HepG2 (cell line): ENCODE results near the gene FAM219A. TPM values are rescaled to one million over a fixed set of nuclear protein-coding genes. Genes with fewer than 3 reads are reported as not detected.

Source experiments
- ATAC-seq: fragments of 200-7000 bp; cut with Tn5 transposase; 3 replicates; pipeline ENCODE4 v1.9.1; 2020; ENCODE audit warnings: mild to moderate bottlenecking, moderate library complexity
- BruUV-seq: library from RNA; stranded (reverse); fragments of 400-500 nt; replicated peaks from 2 replicates; lab custom pipeline; 2021; lab: Mats Ljungman, UMichigan
- CTCF ChIA-PET: fragments of 300-600 bp; formaldehyde crosslinking; extraction: SDS; loops from one replicate; lab custom pipeline; 2021; ENCODE audit warnings: low total read pairs, inconsistent platforms, low intra/inter-chr PET ratio; lab: Yijun Ruan, JAX
- POLR2A ChIA-PET: fragments of 350-600 bp; sonication (Branson Sonifier 250); formaldehyde crosslinking; loops from one replicate; lab custom pipeline; 2020; ENCODE audit warnings: antibody characterized with exemption, inconsistent platforms; lab: Yijun Ruan, JAX
- DNase-seq: peaks from one replicate; pipeline ENCODE4 v3.0.0-alpha.2; 2015; ENCODE audit warnings: low spot score
- FAIRE-seq: peaks from 3 replicates; lab custom pipeline; 2011; peaks lifted over from hg19 to GRCh38; lab: Jason Lieb, UNC
- H2AFZ ChIP-seq: one replicate; pipeline ENCODE4 v1.6.1; 2011; ENCODE audit warnings: low read length, inconsistent platforms
- H3K27ac ChIP-seq: fragments of 300-600 bp; 3 replicates; pipeline ENCODE4 v1.8.0; 2011; ENCODE audit warnings: mixed run types, mild to moderate bottlenecking, mixed read lengths, low read length, inconsistent platforms; ENCODE audit not compliant: insufficient read depth; ENCODE audit errors: extremely low read length
- H3K27me3 ChIP-seq, 2 experiments: fragments of 200-600 bp in 1 of 2; 2 replicates in 1 of 2; 3 replicates in 1 of 2; pipeline versions ENCODE4 v1.6.0 to v1.8.0; 2011; ENCODE audit warnings: low read length in 2 of 2, mild to moderate bottlenecking in 2 of 2, moderate library complexity in 2 of 2, inconsistent platforms in 1 of 2; ENCODE audit not compliant: insufficient read depth in 2 of 2, control insufficient read depth in 1 of 2
- H3K36me3 ChIP-seq, 2 experiments: fragments of 200-600 bp in 1 of 2; replicated peaks in 1 of 2; 2 replicates in 1 of 2; 3 replicates in 1 of 2; pipeline versions ENCODE4 v1.5.1 to v1.8.0; 2011; ENCODE audit warnings: low read length in 2 of 2, inconsistent platforms in 1 of 2; ENCODE audit not compliant: insufficient read depth in 2 of 2, control insufficient read depth in 1 of 2
- H3K4me1 ChIP-seq: 2 replicates; pipeline ENCODE4 v1.5.1; 2012; ENCODE audit warnings: low read length, inconsistent platforms; ENCODE audit not compliant: insufficient read depth
- H3K4me2 ChIP-seq: 2 replicates; pipeline ENCODE4 v1.6.0; 2011; ENCODE audit warnings: low read depth, low read length, inconsistent platforms
- H3K4me3 ChIP-seq, 3 experiments: fragments of 200-600 bp in 1 of 3; sonication (generic), shearing (Covaris generic) in 1 of 3; replicated peaks in 1 of 3; 2 replicates each; pipeline ENCODE4 v1.5.1; 2011 to 2016; ENCODE audit warnings: low read length in 3 of 3, inconsistent platforms in 2 of 3, low read depth in 2 of 3, mild to moderate bottlenecking in 2 of 3, control low read depth in 1 of 3, mixed read lengths in 1 of 3; ENCODE audit not compliant: insufficient read depth in 1 of 3
- H3K79me2 ChIP-seq: one replicate; pipeline ENCODE4 v1.6.1; 2011; ENCODE audit warnings: low read length, inconsistent platforms; ENCODE audit not compliant: insufficient read depth
- H3K9ac ChIP-seq: 2 replicates; pipeline ENCODE4 v1.6.0; 2011; ENCODE audit warnings: mild to moderate bottlenecking, low read depth, low read length, inconsistent platforms; ENCODE audit not compliant: insufficient read depth
- H3K9me3 ChIP-seq: 2 replicates; pipeline ENCODE4 v1.5.1; 2012; ENCODE audit warnings: mild to moderate bottlenecking, low read length
- H4K20me1 ChIP-seq: 2 replicates; pipeline ENCODE4 v1.6.0; 2011; ENCODE audit warnings: inconsistent platforms, mild to moderate bottlenecking, low read length, moderate library complexity; ENCODE audit not compliant: insufficient read depth
- CHD2 ChIP-seq: IDR thresholded peaks from 2 replicates; pipeline ENCODE4 v1.6.1; 2011; ENCODE audit warnings: low read depth, low read length, improper control_type of control experiment
- CREM ChIP-seq, 2 experiments: sonication (generic) in 1 of 2; formaldehyde crosslinking in 1 of 2; IDR thresholded peaks; 2 replicates each; pipeline versions ENCODE4 v1.4.0 to v1.6.1; 2016 to 2020; ENCODE audit warnings: antibody characterized with exemption in 1 of 2, mild to moderate bottlenecking in 1 of 2, missing genetic modification reagents in 1 of 2
- DZIP1 ChIP-seq: sonication (generic); formaldehyde crosslinking; IDR thresholded peaks from 2 replicates; pipeline ENCODE4 v1.5.0; 2020; ENCODE audit warnings: mild to moderate bottlenecking, missing genetic modification reagents
- FOXJ3 ChIP-seq: sonication (generic); formaldehyde crosslinking; IDR thresholded peaks from 2 replicates; pipeline ENCODE4 v1.4.0; 2020; ENCODE audit warnings: missing genetic modification reagents, mild to moderate bottlenecking, borderline replicate concordance
- KDM5B ChIP-seq: sonication (generic); formaldehyde crosslinking; IDR thresholded peaks from 2 replicates; pipeline ENCODE4 v1.4.0; 2020; ENCODE audit warnings: missing genetic modification reagents, mild to moderate bottlenecking, borderline replicate concordance
- PCBP1 ChIP-seq: fragments of 200-400 bp; formaldehyde crosslinking; IDR thresholded peaks from 2 replicates; pipeline ENCODE4 v1.6.1; 2017; ENCODE audit warnings: mild to moderate bottlenecking, low read depth, low read length, borderline replicate concordance
- PLRG1 ChIP-seq: fragments of 450-650 bp; conservative IDR thresholded peaks from 2 replicates; pipeline ENCODE4 v1.6.1; 2016
- RAD51 ChIP-seq: fragments of 450-650 bp; IDR thresholded peaks from 2 replicates; pipeline ENCODE4 v1.6.1; 2016; ENCODE audit warnings: borderline replicate concordance
- SALL1 ChIP-seq: sonication (generic); formaldehyde crosslinking; IDR thresholded peaks from 2 replicates; pipeline ENCODE4 v1.8.0; 2022; ENCODE audit warnings: mild to moderate bottlenecking, missing genetic modification reagents
- SMAD3 ChIP-seq: sonication (generic); formaldehyde crosslinking; IDR thresholded peaks from 2 replicates; pipeline ENCODE4 v1.4.0; 2020; ENCODE audit warnings: missing genetic modification reagents
- SOX6 ChIP-seq, 2 experiments: fragments of 450-650 bp in 1 of 2; sonication (generic) in 1 of 2; formaldehyde crosslinking in 1 of 2; IDR thresholded peaks; 2 replicates each; pipeline versions ENCODE4 v1.4.0 to v1.6.1; 2017 to 2020; ENCODE audit warnings: antibody characterized with exemption in 1 of 2, mild to moderate bottlenecking in 1 of 2, missing genetic modification reagents in 1 of 2
- ZBTB42 ChIP-seq: sonication (generic); formaldehyde crosslinking; IDR thresholded peaks from 2 replicates; pipeline ENCODE4 v1.5.0; 2020; ENCODE audit warnings: mild to moderate bottlenecking, missing genetic modification reagents
- ZNF263 ChIP-seq: sonication (generic); formaldehyde crosslinking; IDR thresholded peaks from 2 replicates; pipeline ENCODE4 v1.4.0; 2020; ENCODE audit warnings: missing genetic modification reagents
- ZNF335 ChIP-seq: sonication (generic); formaldehyde crosslinking; IDR thresholded peaks from 2 replicates; pipeline ENCODE4 v1.4.0; 2020; ENCODE audit warnings: missing genetic modification reagents
- ZNF607 ChIP-seq: sonication (generic); formaldehyde crosslinking; IDR thresholded peaks from 2 replicates; pipeline ENCODE4 v1.5.1; 2020; ENCODE audit warnings: missing genetic modification reagents, mild to moderate bottlenecking, borderline replicate concordance
- ZNF749 ChIP-seq: sonication (generic); formaldehyde crosslinking; IDR thresholded peaks from 2 replicates; pipeline ENCODE4 v1.8.0; 2022; ENCODE audit warnings: mild to moderate bottlenecking, missing genetic modification reagents, moderate library complexity, borderline replicate concordance
- WGBS: methylation state at CpG from one replicate; pipeline ENCODE4 v1.1.6; 2017; ENCODE audit warnings: low lambda C conversion rate; 5-methylcytosine and 5-hydroxymethylcytosine counted together
- in situ Hi-C: cut with HindIII; loops from 2 replicates; pipeline ENCODE4 v1.10.0; 2017; ENCODE audit warnings: low pct_unique_long_range_greater_than_20kb; ENCODE audit not compliant: extremely low pct_ligation_motif_present
- intact Hi-C: fragments of 100-400 bp; cut with micrococcal nuclease; formaldehyde crosslinking; loops from one replicate; pipeline ENCODE4 v1.10.0; 2022; ENCODE audit not compliant: unreplicated experiment
- polyA plus RNA-seq, 8 experiments: library from polyadenylated mRNA; depleted of rRNA in 3 of 8; stranded (reverse) in 7 of 8; unstranded in 1 of 8; fragments of >200 nt; fragmentation: Illumina TruSeq in 4 of 8; extraction: Trizol in 4 of 8; gene quantifications; 2 replicates each; pipeline versions ENCODE4 v1.2.1 to v1.2.3, GENCODE V29; 2011 to 2016; ENCODE audit warnings: low read depth in 4 of 8, missing spikeins in 1 of 8, mixed read lengths in 1 of 8; ENCODE audit not compliant: insufficient read depth in 1 of 8
- total RNA-seq, 5 experiments: library from RNA; depleted of rRNA; stranded (reverse); fragments of >200 nt; fragmentation: Illumina TruSeq; extraction: Trizol; gene quantifications; 2 replicates each; pipeline ENCODE4 v1.2.3, GENCODE V29; 2016; ENCODE audit warnings: low read depth in 1 of 5

Gene FAM219A
- total and polyA plus RNA-seq, 2 of the 13 experiments (the other 11 are each of a cell fraction or from before 2014, with no cell fraction given), result 3.9 to 6.4 TPM

- DNase-seq, result no peak
- Histone ChIP-seq H3K4me3 (no peak overlapping the region), H4K20me1 (no peaks in the 10 kb centered on the region), H3K27ac (no peak overlapping the region), H3K4me2 (no peak overlapping the region), H2AFZ (no peak overlapping the region), H3K4me1 (peaks cover 10% of the 10 kb centered on the region; the same call in 1 of the 2 replicates), H3K36me3 (no peaks in the 10 kb centered on the region), H3K27me3 (no peaks in the 10 kb centered on the region), H3K9me3 (no peaks in the 10 kb centered on the region), H3K9ac (no peak overlapping the region), H3K79me2 (no peaks in the 10 kb centered on the region)
- 90% methylated on average over 1 of the region's 1 CpG for WGBS
- BruUV-seq, result no TSS peak
- CTCF ChIA-PET, result no interaction called here
- in situ Hi-C loops (loop anchor here (5.0 kb wide), 1 partner anchor 160 kb away; no protein-coding TSS in a partner anchor), intact Hi-C loops (no loop called here)
- POLR2A ChIA-PET, result no interaction called here
- TF ChIP-seq ZNF607 (CRISPR knock-in tag) (no peak), ZNF335 (CRISPR knock-in tag) (no peak), PLRG1 (no peak), SMAD3 (CRISPR knock-in tag) (no peak), ZBTB42 (CRISPR knock-in tag) (no peak), SOX6 (IDR thresholded peaks at IDR 0.05) (no peak), SOX6 (CRISPR knock-in tag; IDR thresholded peaks at IDR 0.05) (no peak), ZNF749 (CRISPR knock-in tag) (no peak), DZIP1 (no peak), SALL1 (no peak), KDM5B (CRISPR knock-in tag) (no peak), CREM (IDR thresholded peaks at IDR 0.05) (no peak), CREM (CRISPR knock-in tag; IDR thresholded peaks at IDR 0.05) (no peak), FOXJ3 (CRISPR knock-in tag) (no peak), PCBP1 (no peak), RAD51 (no peak), CHD2 (no peak), ZNF263 (no peak)
- no peak for ATAC-seq
- FAIRE-seq, result no peak
These were observed 15.6 kb downstream of the FAM219A start for GRCh38 chr9:34442770-34443169.
